Left ventricle myocardium inferior (tissue), 1 donor: ENCODE results near the gene SSBP2. TPM values are rescaled to one million over a fixed set of nuclear protein-coding genes. Genes with fewer than 3 reads are reported as not detected.

Source experiments
- DNase-seq: peaks from one replicate; pipeline ENCODE4 v3.0.0-alpha.2; 2020
- H3K27ac ChIP-seq: fragments of 200-600 bp; replicated peaks from 2 replicates; pipeline ENCODE4 v1.8.0; 2021
- H3K27me3 ChIP-seq: fragments of 200-600 bp; 2 replicates; pipeline ENCODE4 v1.8.0; 2021; ENCODE audit warnings: low read depth
- H3K36me3 ChIP-seq: fragments of 200-600 bp; 2 replicates; pipeline ENCODE4 v1.8.0; 2021
- H3K4me1 ChIP-seq: fragments of 200-600 bp; 2 replicates; pipeline ENCODE4 v1.8.0; 2021
- H3K4me3 ChIP-seq: fragments of 200-600 bp; 2 replicates; pipeline ENCODE4 v1.8.0; 2021; ENCODE audit warnings: mild to moderate bottlenecking, moderate library complexity
- H3K9me3 ChIP-seq: fragments of 200-600 bp; replicated peaks from 2 replicates; pipeline ENCODE4 v1.8.0; 2021
- intact Hi-C: fragments of 100-400 bp; cut with micrococcal nuclease; formaldehyde crosslinking; loops from one replicate; pipeline ENCODE4 v1.11.0; 2022
- total RNA-seq: library from RNA; stranded (reverse); fragmentation: NEBNext Ultra II Directional; extraction: Animal tissue kit (Norgen Biotek cat#: 25700); gene quantifications from one replicate; pipeline ENCODE4 v1.2.1, GENCODE V29; 2021
- TF ChIP-seq, protein P1 (sequence below): fragments of 200-600 bp; IDR thresholded peaks from 2 replicates; pipeline ENCODE4 v1.8.0; 2021; ENCODE audit warnings: antibody characterized with exemption, mild to moderate bottlenecking, borderline replicate concordance
- donor health status: DM: no; HTN: yes; CAD: no; lungs with severe emphysema.

SSBP2 gene
- total RNA-seq, 1 donor from 2014 or later, result 40.7 TPM

DNA sequence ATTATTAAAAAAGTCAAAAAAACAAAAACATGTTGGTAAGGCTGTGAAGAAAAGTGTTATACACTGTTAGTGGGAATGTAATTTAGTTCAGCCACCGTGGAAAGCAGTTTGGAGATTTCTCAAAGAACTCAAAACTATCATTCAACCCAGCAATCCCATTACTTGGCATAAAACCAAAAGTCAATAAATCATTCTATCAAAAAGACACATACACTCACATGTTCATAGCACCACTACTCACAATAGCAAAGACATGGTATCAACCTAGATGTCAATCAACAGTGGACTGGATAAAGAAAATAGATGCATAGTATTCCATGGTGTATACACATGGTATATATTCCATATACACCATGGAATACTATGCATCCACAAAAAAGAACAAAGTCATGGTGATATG lies 208.7 kb downstream of the SSBP2 start:
- TF ChIP-seq, protein P1, sequence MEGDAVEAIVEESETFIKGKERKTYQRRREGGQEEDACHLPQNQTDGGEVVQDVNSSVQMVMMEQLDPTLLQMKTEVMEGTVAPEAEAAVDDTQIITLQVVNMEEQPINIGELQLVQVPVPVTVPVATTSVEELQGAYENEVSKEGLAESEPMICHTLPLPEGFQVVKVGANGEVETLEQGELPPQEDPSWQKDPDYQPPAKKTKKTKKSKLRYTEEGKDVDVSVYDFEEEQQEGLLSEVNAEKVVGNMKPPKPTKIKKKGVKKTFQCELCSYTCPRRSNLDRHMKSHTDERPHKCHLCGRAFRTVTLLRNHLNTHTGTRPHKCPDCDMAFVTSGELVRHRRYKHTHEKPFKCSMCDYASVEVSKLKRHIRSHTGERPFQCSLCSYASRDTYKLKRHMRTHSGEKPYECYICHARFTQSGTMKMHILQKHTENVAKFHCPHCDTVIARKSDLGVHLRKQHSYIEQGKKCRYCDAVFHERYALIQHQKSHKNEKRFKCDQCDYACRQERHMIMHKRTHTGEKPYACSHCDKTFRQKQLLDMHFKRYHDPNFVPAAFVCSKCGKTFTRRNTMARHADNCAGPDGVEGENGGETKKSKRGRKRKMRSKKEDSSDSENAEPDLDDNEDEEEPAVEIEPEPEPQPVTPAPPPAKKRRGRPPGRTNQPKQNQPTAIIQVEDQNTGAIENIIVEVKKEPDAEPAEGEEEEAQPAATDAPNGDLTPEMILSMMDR, result no peak
- DNase-seq, result no peak
- Histone ChIP-seq H3K4me1 (no peaks in the 10 kb centered on the region), H3K36me3 (no peaks in the 10 kb centered on the region), H3K27me3 (no peaks in the 10 kb centered on the region), H3K9me3 (peaks cover 8% of the 10 kb centered on the region), H3K27ac (no peak overlapping the region), H3K4me3 (no peak overlapping the region)
- intact Hi-C loops, result no loop called here

DNA sequence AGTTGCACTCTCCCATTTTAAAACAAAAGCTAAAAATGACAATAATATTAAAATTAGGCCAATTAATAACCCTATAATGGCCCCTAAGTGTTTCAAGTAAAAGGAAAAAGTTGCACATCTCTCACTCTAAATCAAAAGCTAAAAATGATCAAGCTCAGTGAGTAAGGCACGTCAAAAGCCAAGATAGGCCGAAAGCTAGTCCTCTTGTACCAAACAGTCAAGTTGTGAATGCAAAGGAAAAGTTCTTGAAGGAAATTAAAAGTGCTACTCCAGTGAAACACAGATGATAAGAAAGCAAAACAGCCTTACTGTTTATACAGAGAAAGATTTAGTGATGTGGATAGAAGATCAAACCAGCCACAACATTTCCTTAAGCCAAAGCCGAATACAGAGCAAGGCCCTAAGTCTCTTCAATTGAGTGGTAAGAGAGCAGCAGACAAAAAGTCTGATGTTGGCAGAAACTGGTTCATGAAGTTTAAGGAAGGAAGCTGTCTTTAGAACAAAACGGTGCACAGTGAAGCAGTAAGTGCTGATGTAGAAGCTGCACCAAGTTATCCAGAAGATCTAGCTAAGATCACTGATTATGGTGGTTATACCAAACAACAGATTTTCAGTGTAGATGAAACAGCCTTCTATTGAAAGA lies 212.9 kb downstream of the SSBP2 start:
- no peaks in the 10 kb centered on the region for H3K27me3 ChIP-seq
- intact Hi-C loops, result no loop called here
- peaks cover 13% of the 10 kb centered on the region for H3K4me1 ChIP-seq
- no peak overlapping the region for H3K4me3 ChIP-seq
- TF ChIP-seq, protein P1, result no peak
- H3K9me3 ChIP-seq, result peaks cover 8% of the 10 kb centered on the region
- no peaks in the 10 kb centered on the region for H3K36me3 ChIP-seq
- no peak overlapping the region for H3K27ac ChIP-seq
- no peak for DNase-seq

DNA sequence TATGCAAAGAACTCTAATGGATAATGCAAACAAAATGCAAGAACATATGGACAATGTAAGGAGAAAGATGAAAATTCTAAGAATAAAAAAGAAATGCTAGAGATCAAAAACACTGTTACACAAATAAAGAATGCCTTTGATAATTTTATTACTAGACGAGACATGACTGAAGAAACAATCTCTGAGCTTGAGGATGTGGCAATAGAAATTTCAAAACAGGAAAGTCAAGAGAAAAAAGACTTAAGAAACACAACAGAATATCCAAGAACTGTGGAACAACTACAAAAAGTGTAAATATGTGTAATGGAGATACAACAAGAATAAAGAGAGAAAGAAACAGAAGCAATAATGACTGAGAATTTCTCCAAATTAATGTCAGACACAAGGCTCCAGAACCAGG lies 216.5 kb downstream of the SSBP2 start:
- Histone ChIP-seq H3K4me1 (peaks cover 13% of the 10 kb centered on the region), H3K36me3 (no peaks in the 10 kb centered on the region), H3K27ac (no peak overlapping the region), H3K27me3 (no peaks in the 10 kb centered on the region), H3K4me3 (no peak overlapping the region), H3K9me3 (no peaks in the 10 kb centered on the region)
- TF ChIP-seq, protein P1, result no peak
- DNase-seq, result no peak
- intact Hi-C loops, result no loop called here

DNA sequence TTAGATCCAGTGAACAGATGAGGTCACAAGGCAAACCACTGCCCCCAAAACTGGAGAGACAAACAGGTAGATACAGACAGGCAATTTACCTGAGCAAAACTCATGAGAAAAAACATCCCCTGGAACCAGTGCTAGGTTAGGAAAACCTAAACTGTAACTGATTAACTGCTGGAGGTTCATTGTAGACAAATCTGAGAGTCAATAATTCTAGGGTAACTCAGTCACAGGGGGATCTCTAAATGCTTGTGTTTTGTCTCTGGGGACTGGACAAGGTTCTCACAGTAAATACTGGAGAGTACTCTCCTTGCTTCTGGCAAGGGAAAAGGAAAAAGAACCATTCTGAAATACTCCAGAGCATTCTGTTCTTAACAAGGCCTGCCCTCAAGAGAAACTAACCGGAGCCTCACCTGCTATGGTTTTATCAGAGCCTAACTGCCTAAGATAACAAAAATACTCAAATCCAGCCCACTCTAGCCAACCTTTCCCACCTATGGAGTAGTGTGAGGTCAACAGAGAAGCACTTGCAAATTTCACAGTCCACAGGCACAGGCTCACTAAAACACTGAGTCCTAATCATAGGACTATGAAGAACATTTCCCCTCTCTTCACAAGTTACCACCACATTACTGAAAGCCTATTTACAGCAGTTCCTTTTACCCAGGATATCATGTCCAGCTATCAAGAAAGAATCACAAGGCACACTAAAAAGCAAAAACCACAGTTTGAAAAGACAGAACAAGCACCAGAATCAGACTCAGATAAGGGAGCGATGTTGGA lies 217.1 kb downstream of the SSBP2 start:
- Histone ChIP-seq H3K27me3 (no peaks in the 10 kb centered on the region), H3K4me1 (peaks cover 13% of the 10 kb centered on the region), H3K9me3 (no peaks in the 10 kb centered on the region), H3K36me3 (no peaks in the 10 kb centered on the region), H3K4me3 (no peak overlapping the region), H3K27ac (no peak overlapping the region)
- TF ChIP-seq, protein P1, result no peak
- no peak for DNase-seq
- intact Hi-C loops, result no loop called here

DNA sequence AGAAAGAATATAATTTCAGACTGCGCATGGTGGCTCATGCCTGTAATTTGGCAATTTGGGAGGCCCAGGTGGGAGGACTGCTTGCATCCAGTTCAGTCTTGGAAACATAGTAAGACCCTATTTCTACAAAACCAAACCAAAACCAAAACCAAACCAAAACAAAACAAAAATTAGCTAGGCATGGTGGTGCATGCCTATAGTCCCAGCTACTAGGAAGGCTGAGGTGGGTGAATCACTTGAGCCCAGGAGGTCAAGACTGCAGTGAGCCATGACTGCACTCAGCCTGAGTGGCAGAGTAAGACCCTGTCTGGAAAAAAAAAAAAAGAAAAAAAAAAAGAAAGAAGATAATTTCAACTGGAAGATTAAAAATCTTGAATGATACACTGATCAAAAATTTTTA lies 220.0 kb downstream of the SSBP2 start:
- TF ChIP-seq, protein P1, result no peak
- H3K27ac ChIP-seq, result no peak overlapping the region
- no peak for DNase-seq
- H3K27me3 ChIP-seq, result no peaks in the 10 kb centered on the region
- H3K9me3 ChIP-seq, result no peaks in the 10 kb centered on the region
- no peak overlapping the region for H3K4me3 ChIP-seq
- intact Hi-C loops, result no loop called here
- H3K36me3 ChIP-seq, result no peaks in the 10 kb centered on the region
- H3K4me1 ChIP-seq, result peaks cover 13% of the 10 kb centered on the region
